ENCODE measurements around the gene RAB6D.
A peak's percentile ranks its signal among the peaks of the same experiment; 100 is the strongest.
"Not testable (repeated sequence)": the region's sequence is repeated elsewhere in the genome, so short reads cannot be mapped to it uniquely, and the experiment has no call there.

RAB6D gene

DNA sequence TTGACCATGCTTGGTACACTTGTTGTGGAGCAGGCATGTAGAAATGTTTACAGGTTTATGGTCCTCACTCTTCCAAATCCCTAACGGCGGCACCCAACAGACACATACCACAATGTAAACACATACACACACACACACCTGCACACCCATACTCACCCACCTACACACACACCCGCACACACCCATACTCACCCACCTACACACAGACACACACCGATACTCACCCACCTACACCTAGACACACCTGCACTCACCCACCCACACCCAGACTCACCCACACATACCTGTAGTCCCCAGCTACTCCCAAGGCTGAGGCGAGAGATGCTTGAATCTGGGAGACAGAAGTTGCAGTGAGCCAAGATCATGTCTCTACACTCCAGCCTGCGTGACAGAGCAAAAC, 1.5 kb upstream of the RAB6D start:
- DNase-seq (ENCODE audit: low spot score): no peak

DNA sequence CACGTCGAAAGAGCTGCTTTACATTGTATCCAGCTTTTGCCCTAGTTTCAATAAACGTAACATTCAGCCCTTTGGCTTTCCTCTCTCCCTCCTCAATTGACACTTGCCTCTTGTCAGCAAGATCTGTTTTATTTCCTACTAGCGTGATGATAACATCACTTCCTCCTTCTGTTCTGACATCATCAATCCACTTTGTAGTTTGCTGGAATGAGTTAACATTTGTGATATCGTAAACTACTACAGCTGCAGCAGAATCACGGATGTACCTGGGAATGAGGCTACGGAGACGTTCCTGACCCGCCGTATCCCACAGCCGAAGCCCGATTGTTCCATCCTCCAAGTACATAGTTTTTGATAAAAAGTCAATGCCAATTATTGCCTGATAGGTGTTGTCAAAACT, 755 bp downstream of the RAB6D start:
- DNase-seq (ENCODE audit: low spot score): not testable (repeated sequence)

DNA sequence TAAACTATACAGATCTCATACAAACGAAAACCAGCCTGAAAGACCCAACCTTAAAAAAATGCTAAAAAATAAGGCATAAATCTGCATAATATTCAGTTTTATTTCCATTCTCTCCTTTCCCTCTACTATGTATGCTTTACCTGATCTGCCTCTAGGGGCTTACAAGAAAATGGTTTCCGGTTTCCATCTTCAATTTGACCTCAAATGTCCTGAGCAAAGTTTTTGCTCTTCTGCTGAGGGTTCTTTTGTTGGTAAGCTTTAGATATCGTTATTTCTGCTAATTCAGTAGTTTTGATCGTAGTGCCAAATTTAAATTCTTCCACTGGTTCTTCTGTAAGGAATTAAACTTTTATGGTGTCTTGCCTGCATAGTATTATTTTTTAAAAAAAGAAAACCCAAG, 2.2 kb downstream of the RAB6D start:
- not testable (repeated sequence) for DNase-seq (ENCODE audit: low spot score)

DNA sequence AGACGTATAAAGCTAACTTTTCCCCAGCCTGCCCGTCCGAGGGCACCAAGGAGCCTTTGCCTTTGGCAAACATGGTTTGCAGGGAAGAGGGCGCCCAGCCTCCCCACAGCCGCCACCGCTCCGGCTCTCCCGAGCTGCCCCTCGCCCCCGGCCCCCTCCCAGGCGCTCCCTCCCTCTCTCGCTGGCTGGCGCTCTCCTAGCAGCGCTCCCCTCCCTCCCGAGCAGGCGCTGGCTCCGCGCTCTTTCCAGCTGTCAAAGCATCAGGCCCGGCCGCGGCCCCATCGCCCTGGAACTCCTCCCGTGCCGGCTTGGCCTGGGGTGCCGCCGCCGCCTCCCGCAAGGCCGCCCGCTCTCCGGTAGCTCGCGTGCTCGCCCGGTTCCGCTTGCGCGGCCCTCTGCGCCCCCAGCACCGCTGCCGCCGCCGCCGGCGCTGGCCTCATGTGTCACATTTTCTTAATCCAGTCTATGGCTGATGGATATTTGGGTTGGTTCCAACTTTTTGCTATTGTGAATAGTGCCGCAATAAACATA, 10.7 kb downstream of the RAB6D start:
- DNase-seq (ENCODE audit: low spot score): not testable (repeated sequence)

DNA sequence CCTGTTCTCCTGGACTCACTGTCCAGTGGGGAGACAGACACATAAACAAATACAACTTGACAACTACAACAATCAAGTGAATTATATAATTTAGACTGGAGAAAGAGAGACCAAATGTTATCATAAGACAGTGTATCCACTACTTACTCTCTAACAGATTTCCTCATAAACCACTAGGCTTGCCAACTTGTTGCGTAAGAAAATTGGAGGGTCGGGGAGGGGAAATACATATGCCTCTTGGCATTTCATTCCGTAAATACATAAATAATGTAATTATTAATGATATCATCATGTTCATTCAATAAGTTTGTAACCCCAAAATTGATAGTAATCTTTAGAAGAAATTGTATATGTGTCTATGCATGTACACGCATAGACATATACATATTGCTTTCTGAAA, 14.9 kb downstream of the RAB6D start:
- DNase-seq (ENCODE audit: low spot score): no peak

DNA sequence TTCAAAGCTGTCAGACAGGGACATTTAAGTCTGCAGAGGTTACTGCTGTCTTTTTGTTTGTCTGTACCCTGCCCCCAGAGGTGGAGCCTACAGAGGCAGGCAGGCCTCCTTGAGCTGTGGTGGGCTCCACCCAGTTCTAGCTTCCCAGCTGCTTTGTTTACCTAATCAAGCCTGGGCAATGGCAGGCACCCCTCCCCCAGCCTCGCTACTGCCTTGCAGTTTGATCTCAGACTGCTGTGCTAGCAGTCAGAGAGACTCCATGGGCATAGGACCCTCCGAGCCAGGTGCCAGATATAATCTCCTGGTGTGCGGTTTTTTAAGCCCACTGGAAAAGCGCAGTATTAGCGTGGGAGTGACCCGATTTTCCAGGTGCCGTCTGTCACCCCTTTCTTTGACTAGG, 16.9 kb downstream of the RAB6D start:
- not testable (repeated sequence) for DNase-seq (ENCODE audit: low spot score)

DNA sequence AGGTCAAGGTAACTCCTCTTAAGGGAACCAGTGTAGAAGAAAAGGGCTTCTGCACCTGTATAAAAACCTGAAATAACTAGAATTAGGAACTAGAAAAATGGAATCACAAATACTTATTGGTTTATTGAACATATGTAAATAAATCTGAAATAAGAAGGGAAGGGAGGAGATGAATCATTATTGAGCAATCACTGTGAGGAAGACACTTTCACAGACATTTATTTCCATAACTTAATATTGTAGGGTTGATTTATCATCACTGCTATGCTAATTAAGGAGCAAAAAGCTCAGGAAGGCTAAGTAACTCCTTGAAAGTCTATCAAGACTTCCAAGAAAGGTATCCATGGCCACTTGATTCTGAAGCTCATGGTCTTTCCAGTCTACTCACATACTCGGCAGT, 24.7 kb downstream of the RAB6D start:
- DNase-seq (ENCODE audit: low spot score): not testable (repeated sequence)

DNA sequence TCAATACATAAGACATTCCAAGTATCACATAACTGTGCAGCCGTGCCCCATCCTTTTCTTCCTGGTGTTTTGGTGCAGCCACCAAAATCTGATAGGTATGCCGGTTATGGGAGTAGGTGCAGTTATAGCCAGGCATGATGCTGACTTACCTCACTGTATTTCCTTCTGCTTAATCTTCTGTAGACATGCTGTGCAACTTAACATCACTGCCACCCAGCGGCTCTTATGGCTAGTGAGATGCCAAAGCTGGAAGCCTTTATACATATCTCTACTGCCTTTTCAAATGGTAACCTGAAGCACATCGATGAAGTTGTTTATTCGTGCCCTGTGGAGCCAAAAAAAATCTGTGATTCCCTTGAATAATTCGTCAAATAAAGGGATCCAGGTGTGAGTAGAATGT, 28.6 kb downstream of the RAB6D start:
- DNase-seq (ENCODE audit: low spot score): peak; percentile 9

DNA sequence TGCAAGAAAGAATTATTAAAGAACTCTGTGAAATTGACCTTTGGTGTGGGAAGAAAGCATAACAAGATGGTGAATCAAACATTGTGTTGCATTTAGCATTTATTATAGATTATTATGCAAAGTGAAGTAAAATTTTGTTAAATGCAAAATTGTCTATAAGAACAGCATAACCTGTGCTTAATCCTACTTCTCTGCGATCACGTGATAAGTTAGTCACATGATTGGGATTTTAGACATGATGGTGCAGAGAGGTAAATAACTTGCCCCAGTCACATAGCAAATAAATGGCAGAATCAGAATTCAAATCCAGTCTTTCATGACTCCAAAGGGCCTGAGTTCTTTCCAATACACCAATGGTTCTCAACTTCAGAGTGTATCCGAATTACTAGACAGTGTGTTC, 31.3 kb downstream of the RAB6D start:
- DNase-seq (ENCODE audit: low spot score): not testable (repeated sequence)

DNA sequence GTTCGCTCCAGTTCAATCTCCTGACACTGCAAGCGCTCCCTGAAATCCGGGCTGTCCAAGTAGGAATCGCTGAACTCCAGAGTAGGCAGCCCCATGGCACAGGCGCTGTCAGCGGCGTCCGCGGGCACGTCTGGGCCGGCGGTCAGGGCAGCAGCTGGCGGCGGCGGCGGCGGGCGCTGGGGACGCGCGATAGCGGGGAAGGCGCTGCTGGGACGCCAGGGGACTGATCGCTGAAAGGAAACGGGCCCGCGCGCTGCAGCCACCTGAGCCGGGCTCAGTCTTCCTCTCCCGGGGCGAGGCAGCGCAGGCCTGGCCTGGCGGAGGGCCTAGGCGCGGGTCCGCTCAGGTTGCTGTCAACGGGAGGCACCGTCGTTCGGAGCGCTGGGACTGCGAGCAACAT, 33.0 kb downstream of the RAB6D start:
- DNase-seq (ENCODE audit: low spot score): not testable (repeated sequence)

DNA sequence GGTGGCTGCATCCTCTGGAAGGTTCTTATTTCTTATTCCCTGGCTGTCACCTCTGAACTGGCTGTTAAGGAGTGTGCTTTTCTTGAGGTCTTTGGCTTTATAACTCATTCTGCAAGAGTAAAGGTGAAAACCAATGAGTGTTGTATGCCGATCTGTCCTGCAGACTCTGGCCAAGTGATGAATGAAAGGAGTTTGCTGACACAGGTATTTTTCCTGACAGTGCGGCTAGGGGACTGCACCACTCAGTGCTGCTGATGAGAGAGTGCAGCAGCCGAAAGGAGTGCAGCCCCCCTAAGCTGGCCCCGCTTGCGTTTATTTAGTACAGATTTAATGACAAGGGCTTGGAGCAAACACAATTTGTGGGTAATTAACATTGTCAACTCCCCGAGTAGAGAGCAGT, 41.8 kb downstream of the RAB6D start:
- DNase-seq (ENCODE audit: low spot score): no peak

DNA sequence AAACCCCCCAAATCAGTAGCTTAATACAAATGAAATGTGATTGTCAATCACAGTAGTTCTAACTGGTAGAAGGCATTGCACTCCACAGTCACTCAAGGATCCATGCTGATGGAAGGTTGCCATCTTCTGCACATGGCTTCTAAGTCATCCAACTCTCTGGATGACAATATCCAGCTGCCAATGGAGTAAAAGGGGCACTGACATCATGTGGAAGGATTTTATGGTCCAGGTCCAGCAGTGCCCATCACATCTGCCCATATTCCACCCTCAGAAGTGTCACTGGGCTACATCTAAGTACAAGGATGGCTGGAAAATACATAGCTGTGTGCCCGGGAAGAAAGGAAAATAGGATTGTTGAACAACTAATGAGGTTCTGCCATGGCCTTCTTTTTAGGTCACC, 42.6 kb downstream of the RAB6D start:
- DNase-seq (ENCODE audit: low spot score): not testable (repeated sequence)

DNA sequence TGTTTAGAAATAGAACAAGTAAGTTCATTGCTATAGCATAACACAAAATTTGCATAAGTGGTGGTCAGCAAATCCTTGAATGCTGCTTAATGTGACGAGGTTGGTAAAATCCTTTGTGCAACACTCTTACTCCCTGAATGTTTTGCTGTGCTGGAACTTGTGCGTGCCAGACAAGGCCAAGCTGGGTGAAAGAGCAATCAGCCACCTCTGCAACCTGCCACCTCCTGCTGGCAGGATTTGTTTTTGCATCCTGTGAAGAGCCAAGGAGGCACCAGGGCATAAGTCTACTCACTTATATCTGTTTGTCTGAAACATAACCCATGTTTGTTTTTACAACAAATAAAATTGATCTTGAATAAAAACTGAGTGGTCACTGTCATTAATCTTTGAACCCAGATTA, 53.0 kb downstream of the RAB6D start:
- not testable (repeated sequence) for DNase-seq (ENCODE audit: low spot score)
